Measurements from ENCODE around the gene RGS6. TPM values are rescaled to one million over a fixed set of nuclear protein-coding genes. Genes with fewer than 3 reads are reported as not detected.

RGS6 gene
- total RNA-seq, 1 donor from 2014 or later = 0.34 TPM

DNA sequence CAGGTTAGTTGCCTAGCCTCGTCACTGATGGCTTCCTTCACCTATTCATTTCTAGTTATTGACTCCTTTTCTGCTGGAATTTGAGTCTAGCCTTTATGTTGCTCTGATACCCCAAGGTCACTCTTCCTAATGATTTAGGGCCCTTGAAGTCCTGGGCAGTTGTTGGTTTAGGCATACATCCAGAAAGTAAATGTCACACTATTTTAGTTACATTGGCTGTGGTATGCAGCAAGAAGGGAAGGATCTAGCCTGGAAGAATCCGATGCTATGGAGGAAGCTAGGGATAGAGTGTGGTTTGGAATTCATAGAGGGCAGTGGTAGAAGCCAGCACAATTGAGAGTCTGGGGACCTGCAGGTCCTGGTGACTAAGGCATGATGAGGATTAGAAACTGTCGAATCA lies 38.0 kb downstream of the RGS6 start:
- Histone ChIP-seq H3K4me2 (ENCODE audit: low read length) (no peak overlapping the region), H3K79me2 (ENCODE audit: insufficient read depth, low read length) (no peaks in the 10 kb centered on the region), H3K36me3 (ENCODE audit: insufficient read depth, low read length) (no peaks in the 10 kb centered on the region), H2AFZ (ENCODE audit: low read depth, low read length) (no peak overlapping the region), H3K4me1 (ENCODE audit: insufficient read depth, low read length) (no peaks in the 10 kb centered on the region), H3K4me3 (ENCODE audit: insufficient read depth, low read depth, low read length) (no peak overlapping the region), H4K20me1 (ENCODE audit: insufficient read depth, low read length) (no peaks in the 10 kb centered on the region), H3K27me3 (ENCODE audit: insufficient read depth, low read length) (no peaks in the 10 kb centered on the region), H3K9ac (ENCODE audit: low read length) (no peak overlapping the region), H3K9me3 (ENCODE audit: insufficient read depth, low read depth, low read length) (no peaks in the 10 kb centered on the region), H3K27ac (ENCODE audit: low read depth, low read length) (no peak overlapping the region)
- no peaks in the 10 kb centered on the region for H3K27me3 Mint-ChIP-seq (ENCODE audit: low read depth, unreplicated experiment)
- H3K4me1 Mint-ChIP-seq (ENCODE audit: low read depth, unreplicated experiment) = no peaks in the 10 kb centered on the region
- FAIRE-seq = no peak
- no peak for DNase-seq (ENCODE audit: low read depth)
- H3K27ac Mint-ChIP-seq (ENCODE audit: unreplicated experiment) = no peak overlapping the region
- no peaks in the 10 kb centered on the region for H3K36me3 Mint-ChIP-seq (ENCODE audit: low read depth, unreplicated experiment)
- no peak overlapping the region for H3K4me3 Mint-ChIP-seq (ENCODE audit: unreplicated experiment)
- H3K9me3 Mint-ChIP-seq (ENCODE audit: unreplicated experiment) = peaks cover 5% of the 10 kb centered on the region
- TF ChIP-seq, protein P1, sequence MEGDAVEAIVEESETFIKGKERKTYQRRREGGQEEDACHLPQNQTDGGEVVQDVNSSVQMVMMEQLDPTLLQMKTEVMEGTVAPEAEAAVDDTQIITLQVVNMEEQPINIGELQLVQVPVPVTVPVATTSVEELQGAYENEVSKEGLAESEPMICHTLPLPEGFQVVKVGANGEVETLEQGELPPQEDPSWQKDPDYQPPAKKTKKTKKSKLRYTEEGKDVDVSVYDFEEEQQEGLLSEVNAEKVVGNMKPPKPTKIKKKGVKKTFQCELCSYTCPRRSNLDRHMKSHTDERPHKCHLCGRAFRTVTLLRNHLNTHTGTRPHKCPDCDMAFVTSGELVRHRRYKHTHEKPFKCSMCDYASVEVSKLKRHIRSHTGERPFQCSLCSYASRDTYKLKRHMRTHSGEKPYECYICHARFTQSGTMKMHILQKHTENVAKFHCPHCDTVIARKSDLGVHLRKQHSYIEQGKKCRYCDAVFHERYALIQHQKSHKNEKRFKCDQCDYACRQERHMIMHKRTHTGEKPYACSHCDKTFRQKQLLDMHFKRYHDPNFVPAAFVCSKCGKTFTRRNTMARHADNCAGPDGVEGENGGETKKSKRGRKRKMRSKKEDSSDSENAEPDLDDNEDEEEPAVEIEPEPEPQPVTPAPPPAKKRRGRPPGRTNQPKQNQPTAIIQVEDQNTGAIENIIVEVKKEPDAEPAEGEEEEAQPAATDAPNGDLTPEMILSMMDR (IDR thresholded peaks at IDR 0.05; ENCODE audit: insufficient read depth, low read depth, low read length) = no peak
- no peak for TF ChIP-seq EZH2 (IDR thresholded peaks at IDR 0.05; ENCODE audit: insufficient read depth, low read length)

DNA sequence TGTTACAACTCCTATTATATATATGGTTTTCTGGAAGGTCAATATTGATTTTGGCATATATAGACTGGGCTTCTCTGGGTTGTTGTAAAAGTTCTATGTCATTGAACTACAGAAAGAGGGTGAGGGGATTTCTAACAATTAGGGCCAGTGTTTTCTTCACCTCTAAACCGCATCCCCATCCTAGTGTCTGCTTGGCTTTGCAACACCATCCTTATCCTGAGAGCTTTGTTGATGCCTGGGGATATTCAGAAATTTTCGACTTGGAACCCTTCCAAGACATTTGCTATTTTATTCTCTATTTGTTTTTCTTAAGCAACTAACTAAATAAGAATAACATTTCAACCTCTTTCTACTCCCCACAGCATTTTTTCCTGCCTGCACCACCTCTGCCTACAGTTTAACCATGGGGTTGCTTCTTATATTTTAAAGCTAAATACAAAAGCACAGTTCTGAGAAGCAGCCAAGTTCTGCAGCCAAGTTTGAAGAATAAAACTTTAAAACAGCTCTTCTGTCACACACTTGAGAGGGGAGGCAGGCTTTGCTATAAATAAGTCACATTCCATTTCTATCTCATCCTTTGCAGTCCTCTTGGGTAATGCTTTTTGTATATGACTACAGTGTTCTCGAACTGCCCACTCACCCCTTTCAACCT lies 53.4 kb downstream of the RGS6 start:
- Mint-ChIP-seq H3K9me3 (ENCODE audit: unreplicated experiment) (peaks cover 4% of the 10 kb centered on the region), H3K36me3 (ENCODE audit: low read depth, unreplicated experiment) (no peaks in the 10 kb centered on the region), H3K27ac (ENCODE audit: unreplicated experiment) (no peak overlapping the region), H3K4me3 (ENCODE audit: unreplicated experiment) (no peak overlapping the region), H3K27me3 (ENCODE audit: low read depth, unreplicated experiment) (peaks cover 2% of the 10 kb centered on the region), H3K4me1 (ENCODE audit: low read depth, unreplicated experiment) (no peaks in the 10 kb centered on the region)
- Histone ChIP-seq H3K9me3 (ENCODE audit: insufficient read depth, low read depth, low read length) (no peaks in the 10 kb centered on the region), H3K4me1 (ENCODE audit: insufficient read depth, low read length) (no peaks in the 10 kb centered on the region), H3K36me3 (ENCODE audit: insufficient read depth, low read length) (no peaks in the 10 kb centered on the region), H2AFZ (ENCODE audit: low read depth, low read length) (no peak overlapping the region), H3K79me2 (ENCODE audit: insufficient read depth, low read length) (no peaks in the 10 kb centered on the region), H3K27ac (ENCODE audit: low read depth, low read length) (no peak overlapping the region), H4K20me1 (ENCODE audit: insufficient read depth, low read length) (no peaks in the 10 kb centered on the region), H3K4me3 (ENCODE audit: insufficient read depth, low read depth, low read length) (no peak overlapping the region), H3K4me2 (ENCODE audit: low read length) (no peak overlapping the region), H3K27me3 (ENCODE audit: insufficient read depth, low read length) (no peaks in the 10 kb centered on the region), H3K9ac (ENCODE audit: low read length) (no peak overlapping the region)
- DNase-seq (ENCODE audit: low read depth) = no peak
- no peak for FAIRE-seq
- TF ChIP-seq, protein P1 (IDR thresholded peaks at IDR 0.05; ENCODE audit: insufficient read depth, low read depth, low read length) = no peak
- TF ChIP-seq EZH2 (IDR thresholded peaks at IDR 0.05; ENCODE audit: insufficient read depth, low read length) = no peak

DNA sequence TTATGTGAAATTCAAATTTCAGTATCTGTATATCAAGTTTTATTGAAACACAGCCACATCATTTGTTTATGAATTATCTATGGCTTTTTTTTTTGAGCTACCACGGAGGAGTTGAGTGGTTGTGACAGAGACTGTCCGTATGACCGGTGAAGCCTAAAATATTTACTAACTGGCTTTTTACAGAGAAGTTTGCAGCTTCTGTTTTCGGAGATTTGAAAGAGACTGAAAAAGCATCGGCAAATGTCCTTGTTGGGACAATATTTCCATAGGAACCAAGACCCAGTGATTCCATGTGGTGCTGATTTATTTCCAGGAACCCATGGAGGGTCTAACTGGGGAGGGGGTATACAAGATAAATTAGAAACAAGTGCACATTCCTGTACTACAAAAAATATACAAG lies 56.2 kb downstream of the RGS6 start:
- Mint-ChIP-seq H3K27ac (ENCODE audit: unreplicated experiment) (no peak overlapping the region), H3K4me3 (ENCODE audit: unreplicated experiment) (no peak overlapping the region), H3K36me3 (ENCODE audit: low read depth, unreplicated experiment) (no peaks in the 10 kb centered on the region), H3K4me1 (ENCODE audit: low read depth, unreplicated experiment) (no peaks in the 10 kb centered on the region), H3K27me3 (ENCODE audit: low read depth, unreplicated experiment) (peaks cover 3% of the 10 kb centered on the region), H3K9me3 (ENCODE audit: unreplicated experiment) (peaks cover 2% of the 10 kb centered on the region)
- Histone ChIP-seq H3K36me3 (ENCODE audit: insufficient read depth, low read length) (no peaks in the 10 kb centered on the region), H3K27me3 (ENCODE audit: insufficient read depth, low read length) (no peaks in the 10 kb centered on the region), H3K4me1 (ENCODE audit: insufficient read depth, low read length) (no peaks in the 10 kb centered on the region), H2AFZ (ENCODE audit: low read depth, low read length) (no peak overlapping the region), H3K9ac (ENCODE audit: low read length) (no peak overlapping the region), H3K9me3 (ENCODE audit: insufficient read depth, low read depth, low read length) (no peaks in the 10 kb centered on the region), H3K79me2 (ENCODE audit: insufficient read depth, low read length) (no peaks in the 10 kb centered on the region), H3K4me2 (ENCODE audit: low read length) (no peak overlapping the region), H4K20me1 (ENCODE audit: insufficient read depth, low read length) (no peaks in the 10 kb centered on the region), H3K4me3 (ENCODE audit: insufficient read depth, low read depth, low read length) (no peak overlapping the region), H3K27ac (ENCODE audit: low read depth, low read length) (no peak overlapping the region)
- no peak for FAIRE-seq
- no peak for DNase-seq (ENCODE audit: low read depth)
- TF ChIP-seq, protein P1 (IDR thresholded peaks at IDR 0.05; ENCODE audit: insufficient read depth, low read depth, low read length) = no peak
- no peak for TF ChIP-seq EZH2 (IDR thresholded peaks at IDR 0.05; ENCODE audit: insufficient read depth, low read length)

Data from astrocyte (in vitro differentiated cells and primary cell).